Measurements from ENCODE around the gene SLC7A1.

Gene SLC7A1

DNA sequence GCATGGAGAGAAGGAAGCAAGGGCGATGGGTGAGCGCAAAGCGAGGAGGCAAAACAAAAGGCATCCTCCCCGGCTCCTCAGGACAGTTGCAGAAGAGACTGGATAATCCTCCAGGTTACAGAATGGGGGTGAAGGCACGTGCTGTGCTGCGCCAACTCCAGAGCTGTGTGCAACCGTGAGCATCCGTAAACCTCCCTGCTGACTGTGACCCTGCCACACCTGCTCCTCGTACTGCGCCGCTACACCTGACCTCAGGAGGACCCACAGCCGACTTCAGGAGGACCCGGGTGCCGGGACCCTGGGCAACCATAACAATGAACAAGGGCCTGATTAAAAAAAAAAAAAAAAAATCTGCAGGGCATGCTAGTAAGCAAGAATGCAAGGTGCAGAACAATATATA, 68.7 kb downstream of the SLC7A1 start:
- no peak for DNase-seq

GRCh38 chr13:29525757-29526156, 69.7 kb downstream of the SLC7A1 start:
- DNase-seq: no peak

GRCh38 chr13:29524641-29525040, 70.8 kb downstream of the SLC7A1 start:
- no peak for DNase-seq

GRCh38 chr13:29524176-29524575, 71.3 kb downstream of the SLC7A1 start:
- no peak for DNase-seq

- no peak for DNase-seq
These were observed 72.1 kb downstream of the SLC7A1 start for GRCh38 chr13:29523199-29523961.

DNA sequence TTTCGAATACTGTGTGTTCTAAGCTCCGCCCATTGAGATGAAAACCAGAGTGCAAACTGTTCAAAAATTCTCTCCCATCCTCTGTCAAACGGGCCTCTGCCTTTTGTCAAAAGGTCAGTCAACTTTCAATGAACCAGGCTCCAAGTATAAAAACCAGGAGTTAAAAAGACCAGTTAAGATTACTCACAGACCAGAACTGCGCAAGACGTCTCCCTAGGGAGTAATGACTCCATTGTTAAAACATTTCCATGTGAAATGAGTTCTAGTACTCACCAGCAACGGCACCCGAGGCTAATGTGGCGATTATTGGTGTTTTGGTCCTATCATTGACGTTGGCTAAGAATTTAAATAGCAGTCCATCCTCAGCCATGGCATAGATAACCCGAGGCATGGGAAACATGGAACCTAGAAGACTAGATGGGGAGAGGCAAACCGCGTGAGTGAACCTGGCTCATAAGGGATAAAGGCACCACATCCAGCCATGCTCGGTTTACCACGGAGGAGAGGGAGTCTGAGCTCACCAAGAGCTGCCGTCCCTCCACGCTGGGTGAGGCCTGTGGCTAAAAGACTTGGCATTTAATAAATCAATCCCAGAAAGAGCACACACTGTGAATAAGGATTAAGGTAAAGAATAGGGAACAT, 73.3 kb downstream of the SLC7A1 start:
- DNase-seq: no peak

GRCh38 chr13:29521336-29521735, 74.2 kb downstream of the SLC7A1 start:
- DNase-seq: no peak

DNA sequence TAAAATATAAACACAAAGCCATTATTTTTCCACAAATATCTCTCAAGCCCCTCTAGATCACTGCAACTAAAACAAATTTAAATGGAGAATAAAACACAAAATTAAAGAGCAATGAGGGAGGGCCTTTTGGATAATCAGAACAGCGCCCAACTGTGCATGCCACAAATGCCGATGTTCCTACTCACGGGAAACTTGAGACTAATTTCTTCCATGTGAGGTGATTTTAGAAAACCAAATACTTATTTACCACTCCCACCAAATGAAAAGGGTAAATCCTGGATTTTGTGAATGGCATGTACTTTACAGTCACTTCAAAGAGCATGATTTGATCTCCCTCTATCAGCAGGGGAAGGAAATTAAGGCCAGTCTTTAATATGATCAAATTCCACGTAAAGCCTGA, 74.8 kb downstream of the SLC7A1 start:
- no peak for DNase-seq

DNA sequence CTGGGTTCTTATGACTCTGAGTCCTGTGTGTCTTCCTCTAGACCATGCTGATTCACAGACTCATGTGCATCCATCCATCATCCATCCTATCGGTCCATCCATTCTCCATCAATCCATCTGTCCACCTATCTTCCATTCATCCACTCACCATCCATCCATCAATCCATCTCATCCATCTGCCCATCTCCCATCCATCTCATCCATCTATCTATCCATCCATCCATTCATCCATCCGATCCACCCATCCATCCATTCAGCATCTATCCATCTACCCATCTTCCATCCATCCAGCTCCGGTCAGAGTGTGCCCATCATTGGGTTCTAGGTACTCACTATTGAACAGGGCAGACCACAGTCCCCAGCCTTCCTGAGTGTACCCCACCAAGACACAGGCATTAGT, 75.6 kb downstream of the SLC7A1 start:
- no peak for DNase-seq

- no peak for DNase-seq
These were observed 78.6 kb downstream of the SLC7A1 start for GRCh38 chr13:29516880-29517279.

DNA sequence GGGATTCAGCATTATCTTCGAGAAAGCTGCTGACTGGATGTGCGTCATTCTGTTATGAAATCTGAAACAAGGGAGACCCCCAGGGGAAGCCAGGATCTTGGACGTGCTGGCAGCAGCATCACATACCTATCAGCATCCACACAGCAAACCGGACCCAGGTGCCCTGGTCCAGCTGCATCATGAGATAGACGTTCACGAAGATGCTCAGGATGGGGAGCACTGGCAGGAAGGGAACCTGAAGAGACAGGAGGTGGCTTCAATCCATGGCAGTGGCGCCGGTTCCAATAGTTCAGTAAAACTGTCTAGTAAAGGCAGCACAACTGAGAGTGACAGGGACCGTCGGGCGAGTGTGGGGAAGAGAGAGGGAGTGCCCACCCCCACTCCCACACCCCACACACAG, 79.5 kb downstream of the SLC7A1 start:
- DNase-seq: no peak

DNA sequence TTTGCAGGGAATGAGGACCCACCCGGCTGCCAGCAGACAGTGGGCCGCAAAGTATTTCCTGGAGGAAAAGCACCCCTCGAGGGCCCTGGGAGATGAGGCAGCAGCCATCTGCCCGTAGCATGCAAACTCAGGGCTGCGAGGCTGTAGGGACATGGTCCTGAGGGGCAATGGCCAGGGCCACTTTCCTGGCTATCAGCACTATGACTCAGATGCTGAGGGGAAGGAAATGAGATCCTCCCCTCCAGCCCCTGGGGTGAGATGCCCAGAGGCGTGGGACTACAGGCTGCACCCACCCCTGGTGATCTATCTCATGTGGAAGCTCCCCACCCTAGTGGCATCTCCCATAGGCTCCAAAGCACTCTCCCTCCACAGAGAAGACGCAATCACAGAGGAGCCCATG, 80.1 kb downstream of the SLC7A1 start:
- DNase-seq: no peak

- DNase-seq: no peak
These were observed 80.7 kb downstream of the SLC7A1 start for GRCh38 chr13:29514720-29515310.

- no peak for DNase-seq
These were observed 81.3 kb downstream of the SLC7A1 start for GRCh38 chr13:29513981-29514719.

- DNase-seq: no peak
These were observed 82.2 kb downstream of the SLC7A1 start for GRCh38 chr13:29513002-29513980.

DNA sequence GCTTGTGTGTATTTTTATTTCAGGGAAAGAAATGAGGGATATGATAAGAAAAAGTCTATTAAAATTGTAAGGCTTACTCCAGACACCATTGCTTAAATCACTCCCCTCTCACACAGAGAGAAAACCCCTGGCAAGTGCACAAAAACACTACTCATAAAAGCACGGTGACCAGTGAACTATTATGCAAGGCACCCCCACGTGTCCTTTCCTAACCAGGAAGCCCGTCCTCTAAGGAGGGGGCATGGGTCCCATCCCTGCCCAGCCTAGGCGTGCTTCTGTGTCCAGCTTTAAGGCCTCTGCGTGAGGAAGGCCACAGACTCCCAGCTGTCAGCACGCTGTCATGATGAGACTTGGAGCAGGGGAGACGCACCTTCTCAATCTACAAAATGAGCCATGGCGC, 83.5 kb downstream of the SLC7A1 start:
- no peak for DNase-seq

DNA sequence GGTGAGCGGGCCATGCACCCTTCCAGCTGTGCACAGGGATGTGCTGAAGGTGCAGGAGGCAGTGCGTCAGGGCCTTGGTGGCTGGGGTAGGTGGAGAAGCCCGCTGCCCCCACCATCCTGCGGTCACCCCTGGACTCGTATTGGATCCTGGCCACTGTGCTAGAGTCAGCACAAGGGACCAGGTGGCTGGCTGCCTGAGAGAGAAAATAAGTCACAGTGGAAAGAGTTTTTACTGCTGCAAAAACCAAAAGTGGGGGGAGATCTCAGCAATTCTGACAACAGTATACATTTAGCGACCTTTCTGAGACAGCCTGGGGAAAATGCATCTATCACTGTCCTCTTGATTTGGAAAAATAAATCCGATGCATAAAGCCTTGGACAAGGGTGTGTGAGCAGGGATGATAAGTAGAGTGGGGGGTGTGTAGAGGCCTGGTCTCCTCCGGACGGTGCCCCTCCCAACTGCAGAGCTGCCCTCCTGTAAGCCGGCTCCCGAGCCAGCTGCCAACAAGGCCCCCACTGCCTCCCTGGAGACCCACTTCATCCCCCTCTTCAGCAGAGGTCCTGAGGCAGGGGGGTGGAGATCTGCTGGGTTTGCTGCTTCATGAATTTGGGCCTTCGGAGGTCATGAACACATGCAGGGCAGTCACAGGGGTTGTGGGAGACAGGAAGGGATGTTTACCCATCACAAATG, 84.2 kb downstream of the SLC7A1 start:
- DNase-seq: no peak

DNA sequence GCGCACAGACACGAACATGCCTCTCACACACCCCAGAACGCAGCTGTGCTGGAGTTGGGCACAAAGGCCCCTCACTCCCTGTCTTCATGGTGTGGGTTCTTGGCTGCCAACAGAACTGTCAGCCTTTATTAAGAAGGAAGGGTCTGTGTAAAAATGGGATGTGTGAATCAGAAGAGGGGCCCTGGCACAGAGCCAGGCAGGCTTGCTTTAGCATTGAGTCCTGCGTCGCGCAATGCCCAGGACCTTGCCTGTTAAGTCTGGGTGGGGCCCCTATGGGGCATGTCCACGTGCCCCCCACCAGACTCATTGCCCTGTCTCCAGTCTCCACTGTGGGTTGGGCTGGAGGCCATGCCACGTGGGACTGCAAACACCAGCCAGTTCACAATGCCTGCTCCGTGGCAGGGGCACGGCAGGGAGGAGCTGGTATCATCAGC, 84.8 kb downstream of the SLC7A1 start:
- DNase-seq: no peak

DNA sequence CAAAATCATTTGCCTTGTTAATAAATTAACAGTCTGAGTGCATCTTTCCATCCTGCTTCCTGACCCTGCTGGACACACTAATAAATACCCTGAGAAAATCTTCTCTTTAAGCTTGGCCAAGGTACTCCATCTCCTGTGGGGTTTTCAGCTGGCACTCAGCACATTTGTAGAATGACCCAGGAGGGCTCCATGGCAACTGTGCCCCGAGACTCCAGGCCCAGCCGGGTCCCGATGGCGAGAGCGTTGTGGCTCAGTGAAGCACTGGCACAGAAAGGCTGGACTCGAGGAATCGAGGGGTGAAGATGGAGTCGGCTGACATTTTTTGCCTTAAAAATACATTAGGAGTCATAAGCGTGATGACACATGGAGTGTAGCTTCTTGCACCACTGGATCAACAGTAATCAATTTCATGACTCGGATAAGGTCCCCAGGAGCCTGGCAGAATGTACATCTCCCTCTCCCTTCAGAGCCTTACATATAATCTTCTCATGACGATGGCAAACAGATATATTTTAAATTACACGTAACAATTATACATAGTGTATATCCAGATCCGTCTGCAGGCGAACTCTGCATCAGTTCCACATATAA, 85.4 kb downstream of the SLC7A1 start:
- no peak for DNase-seq

GRCh38 chr13:29508876-29509252, 86.6 kb downstream of the SLC7A1 start:
- DNase-seq: no peak

DNA sequence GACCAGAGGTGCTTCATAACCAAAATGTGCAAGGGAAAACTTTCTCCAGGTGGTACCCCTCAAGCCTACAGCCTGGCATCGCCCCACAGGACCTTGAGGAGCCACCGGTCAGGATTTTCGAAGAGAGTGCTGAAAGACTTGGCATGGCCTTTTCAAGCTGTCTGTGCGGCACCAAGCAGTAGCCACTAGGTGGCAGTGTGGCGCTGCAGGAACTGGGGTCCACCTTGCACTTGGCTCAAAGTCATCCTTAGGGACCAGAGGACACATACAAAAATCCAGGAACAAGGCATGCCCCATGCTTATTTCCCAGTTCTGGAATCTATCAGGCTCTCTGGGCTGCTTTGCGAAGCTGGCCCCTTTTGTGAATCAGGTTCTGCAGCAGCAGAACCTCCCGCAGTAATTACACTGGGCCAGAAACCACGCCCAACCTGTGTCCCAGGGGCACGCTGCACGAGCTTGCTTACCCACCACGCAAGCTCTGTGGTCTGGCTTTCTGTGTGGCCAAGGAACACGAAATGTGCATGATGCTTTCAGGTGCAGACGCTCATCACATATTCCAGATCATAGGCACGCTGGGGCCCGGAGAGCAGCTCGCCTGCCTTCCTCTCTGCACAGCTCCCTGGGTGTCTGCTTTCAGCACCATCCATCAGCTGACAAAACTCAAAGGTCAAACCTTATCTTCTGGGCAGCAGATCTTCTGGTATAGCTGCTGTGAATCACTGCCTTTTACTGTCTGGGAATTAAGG, 87.2 kb downstream of the SLC7A1 start:
- peak; percentile 26 for DNase-seq

Data from GF-D8 (cell line).